ENCODE measurements around the gene FAM168A.

The FAM168A gene

DNA sequence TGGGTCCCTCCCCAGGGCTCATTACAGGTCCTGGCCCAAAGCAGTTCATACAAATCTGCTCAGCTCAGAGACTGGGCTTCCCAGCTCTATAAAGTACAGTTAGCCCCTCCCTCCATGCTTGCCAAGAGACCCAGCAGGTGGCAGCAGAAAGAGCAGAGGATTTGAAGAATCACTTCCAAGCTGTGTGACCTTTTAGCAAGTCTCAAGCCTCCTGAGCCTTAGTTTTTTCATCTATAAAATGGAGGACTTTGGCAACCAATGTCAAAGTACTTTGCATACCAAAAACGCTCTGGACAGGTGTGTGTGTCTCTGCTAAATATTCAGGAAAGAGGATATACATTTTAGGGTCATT lies 195.1 kb downstream of the FAM168A start:
- TF ChIP-seq, protein P1, sequence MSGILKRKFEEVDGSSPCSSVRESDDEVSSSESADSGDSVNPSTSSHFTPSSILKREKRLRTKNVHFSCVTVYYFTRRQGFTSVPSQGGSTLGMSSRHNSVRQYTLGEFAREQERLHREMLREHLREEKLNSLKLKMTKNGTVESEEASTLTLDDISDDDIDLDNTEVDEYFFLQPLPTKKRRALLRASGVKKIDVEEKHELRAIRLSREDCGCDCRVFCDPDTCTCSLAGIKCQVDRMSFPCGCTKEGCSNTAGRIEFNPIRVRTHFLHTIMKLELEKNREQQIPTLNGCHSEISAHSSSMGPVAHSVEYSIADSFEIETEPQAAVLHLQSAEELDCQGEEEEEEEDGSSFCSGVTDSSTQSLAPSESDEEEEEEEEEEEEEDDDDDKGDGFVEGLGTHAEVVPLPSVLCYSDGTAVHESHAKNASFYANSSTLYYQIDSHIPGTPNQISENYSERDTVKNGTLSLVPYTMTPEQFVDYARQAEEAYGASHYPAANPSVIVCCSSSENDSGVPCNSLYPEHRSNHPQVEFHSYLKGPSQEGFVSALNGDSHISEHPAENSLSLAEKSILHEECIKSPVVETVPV (CRISPR knock-in tag; IDR thresholded peaks at IDR 0.05) = no peak
- TF ChIP-seq ZNF70 (CRISPR knock-in tag; IDR thresholded peaks at IDR 0.05) (no peak), BACH2 (CRISPR knock-in tag; IDR thresholded peaks at IDR 0.05; ENCODE audit: borderline replicate concordance) (no peak), TCF4 (CRISPR knock-in tag; IDR thresholded peaks at IDR 0.05; ENCODE audit: borderline replicate concordance) (no peak), ESRRG (CRISPR knock-in tag; IDR thresholded peaks at IDR 0.05) (no peak), ISL1 (CRISPR knock-in tag; IDR thresholded peaks at IDR 0.05) (no peak)
- ATAC-seq = peak; percentile 55; the same call in 2 of the 3 replicates

DNA sequence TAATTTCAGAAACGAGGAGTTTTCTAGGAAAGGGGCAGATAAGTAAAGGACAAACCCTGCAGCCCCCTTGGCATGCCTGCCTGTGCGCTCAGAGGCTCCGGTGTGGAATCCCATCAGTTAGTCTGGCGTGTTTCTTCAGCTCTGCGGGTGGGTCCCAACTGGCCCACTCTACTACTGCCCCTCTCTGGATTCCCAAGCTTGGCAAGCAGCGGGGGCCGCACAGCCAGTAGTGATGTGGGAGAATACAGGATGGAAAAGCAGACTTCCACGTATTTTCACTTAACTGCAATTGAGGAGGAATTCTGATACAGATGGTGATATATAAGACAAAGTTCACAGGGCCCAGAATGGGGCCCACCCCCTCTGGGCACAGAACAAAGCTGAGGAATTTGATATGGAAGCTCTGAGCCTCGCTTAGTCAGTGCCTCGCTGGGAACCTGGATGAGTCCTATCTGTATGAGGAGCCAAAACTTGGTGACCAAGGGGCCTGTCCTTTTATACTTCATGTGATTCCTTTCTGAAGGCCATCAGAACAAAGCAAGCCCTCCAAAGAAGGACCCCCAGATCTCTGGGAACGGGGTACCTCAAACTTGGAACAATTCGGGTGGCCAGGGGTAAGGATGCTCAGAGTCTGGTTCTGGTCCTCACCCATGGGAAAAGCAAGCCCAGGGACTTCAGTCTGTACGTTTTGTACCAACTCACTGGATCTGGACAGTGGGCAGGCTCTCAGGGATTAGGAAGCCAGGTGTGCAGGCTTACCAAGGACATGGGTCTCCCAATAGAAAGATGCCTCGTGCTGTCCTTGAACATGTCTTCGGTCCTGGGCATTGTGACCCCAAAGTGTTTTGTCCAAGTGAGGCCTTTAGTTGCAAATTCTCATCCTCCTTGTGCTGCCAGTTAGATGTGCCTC lies 195.7 kb downstream of the FAM168A start:
- TF ChIP-seq ZFP3 (CRISPR knock-in tag; IDR thresholded peaks at IDR 0.05) (no peak), ISL1 (CRISPR knock-in tag; IDR thresholded peaks at IDR 0.05) (no peak), ARNTL (CRISPR knock-in tag; IDR thresholded peaks at IDR 0.05; ENCODE audit: borderline replicate concordance, low read depth) (no peak), CSDC2 (CRISPR knock-in tag; IDR thresholded peaks at IDR 0.05) (no peak), ZC3H10 (CRISPR knock-in tag; IDR thresholded peaks at IDR 0.05) (no peak), GLIS3 (CRISPR knock-in tag; IDR thresholded peaks at IDR 0.05) (no peak), ZFP30 (CRISPR knock-in tag; IDR thresholded peaks at IDR 0.05) (no peak), ZNF70 (CRISPR knock-in tag; IDR thresholded peaks at IDR 0.05) (no peak), TOX (CRISPR knock-in tag; IDR thresholded peaks at IDR 0.05; ENCODE audit: borderline replicate concordance) (no peak), BACH2 (CRISPR knock-in tag; IDR thresholded peaks at IDR 0.05; ENCODE audit: borderline replicate concordance) (no peak), OSR1 (CRISPR knock-in tag; IDR thresholded peaks at IDR 0.05) (no peak), ESRRG (CRISPR knock-in tag; IDR thresholded peaks at IDR 0.05) (no peak), SNAI2 (CRISPR knock-in tag; IDR thresholded peaks at IDR 0.05) (no peak), ZNF8 (CRISPR knock-in tag; IDR thresholded peaks at IDR 0.05) (no peak), TCF4 (CRISPR knock-in tag; IDR thresholded peaks at IDR 0.05; ENCODE audit: borderline replicate concordance) (no peak)
- TF ChIP-seq, protein P1 (CRISPR knock-in tag; IDR thresholded peaks at IDR 0.05) = no peak
- TF ChIP-seq, protein P2, sequence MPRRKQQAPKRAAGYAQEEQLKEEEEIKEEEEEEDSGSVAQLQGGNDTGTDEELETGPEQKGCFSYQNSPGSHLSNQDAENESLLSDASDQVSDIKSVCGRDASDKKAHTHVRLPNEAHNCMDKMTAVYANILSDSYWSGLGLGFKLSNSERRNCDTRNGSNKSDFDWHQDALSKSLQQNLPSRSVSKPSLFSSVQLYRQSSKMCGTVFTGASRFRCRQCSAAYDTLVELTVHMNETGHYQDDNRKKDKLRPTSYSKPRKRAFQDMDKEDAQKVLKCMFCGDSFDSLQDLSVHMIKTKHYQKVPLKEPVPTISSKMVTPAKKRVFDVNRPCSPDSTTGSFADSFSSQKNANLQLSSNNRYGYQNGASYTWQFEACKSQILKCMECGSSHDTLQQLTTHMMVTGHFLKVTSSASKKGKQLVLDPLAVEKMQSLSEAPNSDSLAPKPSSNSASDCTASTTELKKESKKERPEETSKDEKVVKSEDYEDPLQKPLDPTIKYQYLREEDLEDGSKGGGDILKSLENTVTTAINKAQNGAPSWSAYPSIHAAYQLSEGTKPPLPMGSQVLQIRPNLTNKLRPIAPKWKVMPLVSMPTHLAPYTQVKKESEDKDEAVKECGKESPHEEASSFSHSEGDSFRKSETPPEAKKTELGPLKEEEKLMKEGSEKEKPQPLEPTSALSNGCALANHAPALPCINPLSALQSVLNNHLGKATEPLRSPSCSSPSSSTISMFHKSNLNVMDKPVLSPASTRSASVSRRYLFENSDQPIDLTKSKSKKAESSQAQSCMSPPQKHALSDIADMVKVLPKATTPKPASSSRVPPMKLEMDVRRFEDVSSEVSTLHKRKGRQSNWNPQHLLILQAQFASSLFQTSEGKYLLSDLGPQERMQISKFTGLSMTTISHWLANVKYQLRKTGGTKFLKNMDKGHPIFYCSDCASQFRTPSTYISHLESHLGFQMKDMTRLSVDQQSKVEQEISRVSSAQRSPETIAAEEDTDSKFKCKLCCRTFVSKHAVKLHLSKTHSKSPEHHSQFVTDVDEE (CRISPR knock-in tag; IDR thresholded peaks at IDR 0.05) = no peak
- TF ChIP-seq, protein P3, sequence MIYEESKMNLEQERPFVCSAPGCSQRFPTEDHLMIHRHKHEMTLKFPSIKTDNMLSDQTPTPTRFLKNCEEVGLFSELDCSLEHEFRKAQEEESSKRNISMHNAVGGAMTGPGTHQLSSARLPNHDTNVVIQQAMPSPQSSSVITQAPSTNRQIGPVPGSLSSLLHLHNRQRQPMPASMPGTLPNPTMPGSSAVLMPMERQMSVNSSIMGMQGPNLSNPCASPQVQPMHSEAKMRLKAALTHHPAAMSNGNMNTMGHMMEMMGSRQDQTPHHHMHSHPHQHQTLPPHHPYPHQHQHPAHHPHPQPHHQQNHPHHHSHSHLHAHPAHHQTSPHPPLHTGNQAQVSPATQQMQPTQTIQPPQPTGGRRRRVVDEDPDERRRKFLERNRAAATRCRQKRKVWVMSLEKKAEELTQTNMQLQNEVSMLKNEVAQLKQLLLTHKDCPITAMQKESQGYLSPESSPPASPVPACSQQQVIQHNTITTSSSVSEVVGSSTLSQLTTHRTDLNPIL (CRISPR knock-in tag; IDR thresholded peaks at IDR 0.05; ENCODE audit: low read depth) = no peak
- ATAC-seq = no peak

DNA sequence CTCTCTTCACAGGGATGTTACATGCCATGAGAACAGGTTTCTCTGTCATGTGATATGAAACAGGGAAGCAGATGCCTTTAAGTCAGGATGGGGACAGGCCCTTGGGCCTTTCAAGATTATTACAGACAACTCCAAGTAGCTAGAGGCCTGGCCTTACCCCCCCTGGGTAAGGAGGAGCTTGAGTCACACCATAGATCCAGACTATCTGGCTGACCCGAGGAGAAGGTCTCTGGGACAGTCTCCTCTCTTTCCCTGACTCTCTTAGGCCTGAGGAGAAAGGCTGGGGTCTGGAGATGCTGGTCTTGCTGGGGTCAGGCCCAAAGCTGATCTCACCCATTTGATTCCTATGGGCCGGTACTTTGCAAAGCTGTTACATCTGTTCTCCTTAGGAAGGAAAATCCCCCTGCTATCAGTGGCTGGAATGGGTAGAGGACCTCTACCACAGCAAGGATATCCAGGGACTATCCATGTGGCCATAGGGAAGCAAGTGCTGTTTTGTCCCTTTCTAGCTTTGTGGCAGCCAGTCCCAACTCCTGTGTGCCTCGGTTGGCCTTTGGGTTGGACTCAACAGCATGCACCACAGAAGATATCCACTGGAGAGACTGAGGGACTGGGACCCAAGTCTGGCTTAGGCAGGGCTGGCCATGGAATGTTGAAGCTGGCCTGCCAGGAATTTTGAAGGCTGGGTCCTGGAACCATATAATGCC lies 196.5 kb downstream of the FAM168A start:
- TF ChIP-seq ZNF565 (CRISPR knock-in tag; conservative IDR thresholded peaks at IDR 0.05; ENCODE audit: low read depth) = no peak
- TF ChIP-seq CSDC2 (CRISPR knock-in tag; IDR thresholded peaks at IDR 0.05) = no peak
- TF ChIP-seq ZFP30 (CRISPR knock-in tag; IDR thresholded peaks at IDR 0.05) = no peak
- no peak for TF ChIP-seq GLIS3 (CRISPR knock-in tag; IDR thresholded peaks at IDR 0.05)
- no peak for TF ChIP-seq TCF4 (CRISPR knock-in tag; IDR thresholded peaks at IDR 0.05; ENCODE audit: borderline replicate concordance)
- TF ChIP-seq, protein P4, sequence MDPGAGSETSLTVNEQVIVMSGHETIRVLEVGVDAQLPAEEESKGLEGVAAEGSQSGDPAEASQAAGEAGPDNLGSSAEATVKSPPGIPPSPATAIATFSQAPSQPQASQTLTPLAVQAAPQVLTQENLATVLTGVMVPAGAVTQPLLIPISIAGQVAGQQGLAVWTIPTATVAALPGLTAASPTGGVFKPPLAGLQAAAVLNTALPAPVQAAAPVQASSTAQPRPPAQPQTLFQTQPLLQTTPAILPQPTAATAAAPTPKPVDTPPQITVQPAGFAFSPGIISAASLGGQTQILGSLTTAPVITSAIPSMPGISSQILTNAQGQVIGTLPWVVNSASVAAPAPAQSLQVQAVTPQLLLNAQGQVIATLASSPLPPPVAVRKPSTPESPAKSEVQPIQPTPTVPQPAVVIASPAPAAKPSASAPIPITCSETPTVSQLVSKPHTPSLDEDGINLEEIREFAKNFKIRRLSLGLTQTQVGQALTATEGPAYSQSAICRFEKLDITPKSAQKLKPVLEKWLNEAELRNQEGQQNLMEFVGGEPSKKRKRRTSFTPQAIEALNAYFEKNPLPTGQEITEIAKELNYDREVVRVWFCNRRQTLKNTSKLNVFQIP (CRISPR knock-in tag; IDR thresholded peaks at IDR 0.05; ENCODE audit: borderline replicate concordance, low read depth) = no peak
- no peak for TF ChIP-seq ZFP3 (CRISPR knock-in tag; IDR thresholded peaks at IDR 0.05)
- TF ChIP-seq, protein P5, sequence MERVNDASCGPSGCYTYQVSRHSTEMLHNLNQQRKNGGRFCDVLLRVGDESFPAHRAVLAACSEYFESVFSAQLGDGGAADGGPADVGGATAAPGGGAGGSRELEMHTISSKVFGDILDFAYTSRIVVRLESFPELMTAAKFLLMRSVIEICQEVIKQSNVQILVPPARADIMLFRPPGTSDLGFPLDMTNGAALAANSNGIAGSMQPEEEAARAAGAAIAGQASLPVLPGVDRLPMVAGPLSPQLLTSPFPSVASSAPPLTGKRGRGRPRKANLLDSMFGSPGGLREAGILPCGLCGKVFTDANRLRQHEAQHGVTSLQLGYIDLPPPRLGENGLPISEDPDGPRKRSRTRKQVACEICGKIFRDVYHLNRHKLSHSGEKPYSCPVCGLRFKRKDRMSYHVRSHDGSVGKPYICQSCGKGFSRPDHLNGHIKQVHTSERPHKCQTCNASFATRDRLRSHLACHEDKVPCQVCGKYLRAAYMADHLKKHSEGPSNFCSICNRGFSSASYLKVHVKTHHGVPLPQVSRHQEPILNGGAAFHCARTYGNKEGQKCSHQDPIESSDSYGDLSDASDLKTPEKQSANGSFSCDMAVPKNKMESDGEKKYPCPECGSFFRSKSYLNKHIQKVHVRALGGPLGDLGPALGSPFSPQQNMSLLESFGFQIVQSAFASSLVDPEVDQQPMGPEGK (CRISPR knock-in tag; IDR thresholded peaks at IDR 0.05; ENCODE audit: borderline replicate concordance) = no peak
- no peak for TF ChIP-seq ZC3H10 (CRISPR knock-in tag; IDR thresholded peaks at IDR 0.05)
- TF ChIP-seq PPARA (CRISPR knock-in tag; IDR thresholded peaks at IDR 0.05; ENCODE audit: borderline replicate concordance) = no peak
- no peak for TF ChIP-seq SNAI2 (CRISPR knock-in tag; IDR thresholded peaks at IDR 0.05)
- TF ChIP-seq ZNF8 (CRISPR knock-in tag; IDR thresholded peaks at IDR 0.05) = no peak
- TF ChIP-seq ESRRG (CRISPR knock-in tag; IDR thresholded peaks at IDR 0.05) = no peak
- TF ChIP-seq, protein P3 (CRISPR knock-in tag; IDR thresholded peaks at IDR 0.05; ENCODE audit: low read depth) = no peak
- TF ChIP-seq BACH2 (CRISPR knock-in tag; IDR thresholded peaks at IDR 0.05; ENCODE audit: borderline replicate concordance) = no peak
- no peak for TF ChIP-seq ZNF70 (CRISPR knock-in tag; IDR thresholded peaks at IDR 0.05)

More for the DNA sequence above, 196.5 kb downstream of the FAM168A start:
- ATAC-seq = no peak
